Ascending aorta (tissue), 2 donors: Measurements from ENCODE around the gene SMIM17. TPM values are rescaled to one million over a fixed set of nuclear protein-coding genes. Genes with fewer than 3 reads are reported as not detected.

Experiments
- DNase-seq, 2 donors: peaks; one replicate each; pipeline ENCODE4 v3.0.0-alpha.2; 2019; ENCODE audit warnings: low spot score in 2 of 2
- H3K27ac ChIP-seq, 2 donors: fragments of 200-600 bp; sonication (generic); one replicate each; pipeline ENCODE4 v1.5.1; 2016 to 2017; ENCODE audit warnings: mild to moderate bottlenecking in 1 of 2
- H3K27me3 ChIP-seq: fragments of 200-600 bp; sonication (generic); one replicate; pipeline ENCODE4 v1.5.1; 2017
- H3K36me3 ChIP-seq, 2 donors: fragments of 200-600 bp; sonication (generic); one replicate each; pipeline ENCODE4 v1.5.1; 2016
- H3K4me1 ChIP-seq, 2 donors: fragments of 200-600 bp; sonication (generic); one replicate each; pipeline ENCODE4 v1.5.1; 2016 to 2017; ENCODE audit warnings: mild to moderate bottlenecking in 1 of 2
- H3K4me3 ChIP-seq, 2 donors: fragments of 200-600 bp; sonication (generic); one replicate each; pipeline ENCODE4 v1.5.1; 2016 to 2017; ENCODE audit warnings: mild to moderate bottlenecking in 1 of 2
- H3K9me3 ChIP-seq, 2 donors: fragments of 200-600 bp; sonication (generic); one replicate each; pipeline ENCODE4 v1.5.1; 2016
- intact Hi-C: fragments of 100-400 bp; cut with DNase I; formaldehyde crosslinking; loops from one replicate; pipeline ENCODE4 v1.15.1; 2023
- total RNA-seq: library from RNA; depleted of rRNA; stranded (reverse); fragments of >200 nt; gene quantifications from one replicate; pipeline ENCODE4 v1.1.0, GENCODE V29; 2016
- TF ChIP-seq, protein P1 (sequence below), 3 experiments: fragments of 200-600 bp in 2 of 3; fragments of 450-650 bp in 1 of 3; sonication (generic) in 2 of 3; IDR thresholded peaks; one replicate each; pipeline ENCODE4 v1.5.1; 2016 to 2019; ENCODE audit warnings: antibody characterized with exemption in 3 of 3, mild to moderate bottlenecking in 1 of 3, moderate library complexity in 1 of 3

Gene SMIM17
- total RNA-seq, 1 donor from 2014 or later, result not detected

GRCh38 chr19:56678205-56678604, 35.2 kb downstream of the SMIM17 start:
- intact Hi-C loops, result no loop called here

GRCh38 chr19:56681702-56682101, 38.7 kb downstream of the SMIM17 start:
- H3K27me3 ChIP-seq, result no peaks in the 10 kb centered on the region
- intact Hi-C loops, result no loop called here
- H3K9me3 ChIP-seq, result no peaks in the 10 kb centered on the region
- H3K36me3 ChIP-seq, result no peaks in the 10 kb centered on the region
- TF ChIP-seq, protein P1, sequence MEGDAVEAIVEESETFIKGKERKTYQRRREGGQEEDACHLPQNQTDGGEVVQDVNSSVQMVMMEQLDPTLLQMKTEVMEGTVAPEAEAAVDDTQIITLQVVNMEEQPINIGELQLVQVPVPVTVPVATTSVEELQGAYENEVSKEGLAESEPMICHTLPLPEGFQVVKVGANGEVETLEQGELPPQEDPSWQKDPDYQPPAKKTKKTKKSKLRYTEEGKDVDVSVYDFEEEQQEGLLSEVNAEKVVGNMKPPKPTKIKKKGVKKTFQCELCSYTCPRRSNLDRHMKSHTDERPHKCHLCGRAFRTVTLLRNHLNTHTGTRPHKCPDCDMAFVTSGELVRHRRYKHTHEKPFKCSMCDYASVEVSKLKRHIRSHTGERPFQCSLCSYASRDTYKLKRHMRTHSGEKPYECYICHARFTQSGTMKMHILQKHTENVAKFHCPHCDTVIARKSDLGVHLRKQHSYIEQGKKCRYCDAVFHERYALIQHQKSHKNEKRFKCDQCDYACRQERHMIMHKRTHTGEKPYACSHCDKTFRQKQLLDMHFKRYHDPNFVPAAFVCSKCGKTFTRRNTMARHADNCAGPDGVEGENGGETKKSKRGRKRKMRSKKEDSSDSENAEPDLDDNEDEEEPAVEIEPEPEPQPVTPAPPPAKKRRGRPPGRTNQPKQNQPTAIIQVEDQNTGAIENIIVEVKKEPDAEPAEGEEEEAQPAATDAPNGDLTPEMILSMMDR (IDR thresholded peaks at IDR 0.05), result no peak
- H3K27ac ChIP-seq, result no peak overlapping the region
- H3K4me1 ChIP-seq, result no peaks in the 10 kb centered on the region
- no peak for DNase-seq
- no peak overlapping the region for H3K4me3 ChIP-seq

More at GRCh38 chr19:56678205-56678604, 35.2 kb downstream of the SMIM17 start:
- Histone ChIP-seq H3K27ac (no peak overlapping the region), H3K4me1 (no peaks in the 10 kb centered on the region), H3K9me3 (no peaks in the 10 kb centered on the region), H3K36me3 (no peaks in the 10 kb centered on the region), H3K27me3 (no peaks in the 10 kb centered on the region), H3K4me3 (no peak overlapping the region)
- TF ChIP-seq, protein P1 (IDR thresholded peaks at IDR 0.05), result no peak
- no peak for DNase-seq

GRCh38 chr19:56683116-56683515, 40.2 kb downstream of the SMIM17 start:
- H3K27ac ChIP-seq, result no peak overlapping the region
- H3K4me1 ChIP-seq, result no peaks in the 10 kb centered on the region
- TF ChIP-seq, protein P1 (IDR thresholded peaks at IDR 0.05), result no peak
- no peaks in the 10 kb centered on the region for H3K9me3 ChIP-seq
- H3K27me3 ChIP-seq, result no peaks in the 10 kb centered on the region
- DNase-seq, result no peak
- H3K36me3 ChIP-seq, result no peaks in the 10 kb centered on the region
- intact Hi-C loops, result no loop called here
- H3K4me3 ChIP-seq, result no peak overlapping the region

DNA sequence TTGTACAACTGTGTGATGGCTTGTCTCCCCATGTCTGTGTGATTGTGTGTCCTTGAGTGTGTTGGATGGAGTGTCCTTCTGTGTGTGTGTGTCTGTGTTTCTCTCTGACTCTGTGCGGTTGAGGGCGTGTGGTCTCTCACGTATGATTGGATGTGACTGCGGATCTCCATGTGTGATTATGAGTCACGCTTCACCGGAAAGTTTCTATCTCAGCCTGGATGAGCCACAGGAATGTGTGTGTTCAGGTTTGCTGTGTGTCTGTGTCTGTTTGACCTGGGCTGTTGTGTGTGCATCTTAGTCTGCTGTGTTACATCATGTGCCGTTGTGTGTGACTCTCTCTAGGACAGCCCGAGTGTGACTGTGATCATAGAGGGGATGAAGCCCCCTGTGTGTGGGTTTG, 44.1 kb downstream of the SMIM17 start:
- H3K27me3 ChIP-seq, result no peaks in the 10 kb centered on the region
- intact Hi-C loops, result no loop called here
- no peaks in the 10 kb centered on the region for H3K4me1 ChIP-seq
- H3K9me3 ChIP-seq, result no peaks in the 10 kb centered on the region
- TF ChIP-seq, protein P1 (IDR thresholded peaks at IDR 0.05), result no peak
- no peak for DNase-seq
- H3K27ac ChIP-seq, result no peak overlapping the region
- no peak overlapping the region for H3K4me3 ChIP-seq
- H3K36me3 ChIP-seq, result no peaks in the 10 kb centered on the region

GRCh38 chr19:56689198-56689597, 46.2 kb downstream of the SMIM17 start:
- Histone ChIP-seq H3K4me3 (no peak overlapping the region), H3K27ac (no peak overlapping the region), H3K9me3 (no peaks in the 10 kb centered on the region), H3K4me1 (no peaks in the 10 kb centered on the region), H3K27me3 (no peaks in the 10 kb centered on the region), H3K36me3 (no peaks in the 10 kb centered on the region)
- intact Hi-C loops, result no loop called here
- no peak for DNase-seq
- TF ChIP-seq, protein P1 (IDR thresholded peaks at IDR 0.05), result no peak

DNA sequence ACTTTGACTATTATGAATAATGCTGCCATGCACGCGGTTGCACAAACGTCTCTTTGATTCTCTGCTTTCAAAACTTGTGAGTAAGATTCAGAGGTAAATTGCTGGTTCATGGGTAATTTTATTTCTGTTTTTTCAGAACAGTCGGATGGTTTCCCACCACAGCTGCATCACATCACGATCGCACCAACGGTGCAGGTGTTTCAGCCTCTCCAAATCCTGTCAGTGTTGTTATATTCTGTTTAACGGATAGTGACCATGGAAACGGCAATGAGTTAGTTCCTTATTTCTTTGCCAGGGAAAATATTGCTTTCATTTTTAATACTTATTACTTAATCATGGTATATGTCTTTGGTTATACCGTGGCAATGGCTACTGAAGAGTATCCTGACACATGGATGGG, 47.7 kb downstream of the SMIM17 start:
- H3K36me3 ChIP-seq, result no peaks in the 10 kb centered on the region
- no peak overlapping the region for H3K4me3 ChIP-seq
- H3K9me3 ChIP-seq, result no peaks in the 10 kb centered on the region
- H3K27me3 ChIP-seq, result no peaks in the 10 kb centered on the region
- no peak for DNase-seq
- TF ChIP-seq, protein P1 (IDR thresholded peaks at IDR 0.05), result no peak
- no peaks in the 10 kb centered on the region for H3K4me1 ChIP-seq
- no peak overlapping the region for H3K27ac ChIP-seq
- intact Hi-C loops, result no loop called here
